Hypothalamus (tissue), 51 donors: ENCODE data around the gene PARVG.

ENCODE experiments used
- DNase-seq, 51 donors: peaks; one replicate each; lab custom pipeline; 2025; lab: John Stamatoyannopoulos, UW

The PARVG gene

GRCh38 chr22:44180706-44181032 is at the start of gene PARVG:
Gene PARVG (plus strand): TSS chr22:44180925. CDS start chr22:44183330, 2,405 bp downstream.
- DNase-seq, result no peak

GRCh38 chr22:44131412-44131811 is 49.3 kb upstream of the PARVG start:
- no peak for DNase-seq

- DNase-seq, result no peak
Observed at GRCh38 chr22:44131989-44132685, 48.6 kb upstream of the PARVG start.

GRCh38 chr22:44132724-44133123 is 48.0 kb upstream of the PARVG start:
- no peak for DNase-seq

- DNase-seq, result no peak
Observed at GRCh38 chr22:44133161-44133560, 47.6 kb upstream of the PARVG start.

GRCh38 chr22:44133901-44134571 is 46.7 kb upstream of the PARVG start:
- DNase-seq, result peak in 23 of 51 donors; percentile 4 to 61 (median 37)

- DNase-seq, result no peak
Observed at GRCh38 chr22:44136112-44136511, 44.6 kb upstream of the PARVG start.

- DNase-seq, result no peak
Observed at GRCh38 chr22:44136786-44137185, 43.9 kb upstream of the PARVG start.

GRCh38 chr22:44137415-44137814 is 43.3 kb upstream of the PARVG start:
- no peak for DNase-seq

GRCh38 chr22:44139773-44140172 is 41.0 kb upstream of the PARVG start:
- DNase-seq, result no peak

GRCh38 chr22:44142421-44143104 is 38.2 kb upstream of the PARVG start:
- DNase-seq, result peak in 2 of 51 donors; percentile 13 to 16

GRCh38 chr22:44143105-44143474 is 37.6 kb upstream of the PARVG start:
- no peak for DNase-seq

- peak in 1 of 51 donors; percentile 21 for DNase-seq
Observed at GRCh38 chr22:44143579-44143978, 37.1 kb upstream of the PARVG start.

- no peak for DNase-seq
Observed at GRCh38 chr22:44144046-44144569, 36.6 kb upstream of the PARVG start.

GRCh38 chr22:44145544-44145943 is 35.2 kb upstream of the PARVG start:
- no peak for DNase-seq

- no peak for DNase-seq
Observed at GRCh38 chr22:44146088-44146861, 34.5 kb upstream of the PARVG start.

- DNase-seq, result no peak
Observed at GRCh38 chr22:44147008-44147645, 33.6 kb upstream of the PARVG start.

- no peak for DNase-seq
Observed at GRCh38 chr22:44147821-44148574, 32.7 kb upstream of the PARVG start.

- DNase-seq, result no peak
Observed at GRCh38 chr22:44151676-44152075, 29.0 kb upstream of the PARVG start.

- no peak for DNase-seq
Observed at GRCh38 chr22:44153710-44154109, 27.0 kb upstream of the PARVG start.
